ENCODE measurements around the gene CHMP3. TPM values are rescaled to one million over a fixed set of nuclear protein-coding genes. Genes with fewer than 3 reads are reported as not detected.

The CHMP3 gene
- total and polyA plus RNA-seq, 2 of the 13 experiments (the other 11 are each of a cell fraction or from before 2014, with no cell fraction given), result 64.1 to 114 TPM

GRCh38 chr2:86563650-86564061 is 413 bp upstream of the CHMP3 start (continued):
- TF ChIP-seq, protein P1, sequence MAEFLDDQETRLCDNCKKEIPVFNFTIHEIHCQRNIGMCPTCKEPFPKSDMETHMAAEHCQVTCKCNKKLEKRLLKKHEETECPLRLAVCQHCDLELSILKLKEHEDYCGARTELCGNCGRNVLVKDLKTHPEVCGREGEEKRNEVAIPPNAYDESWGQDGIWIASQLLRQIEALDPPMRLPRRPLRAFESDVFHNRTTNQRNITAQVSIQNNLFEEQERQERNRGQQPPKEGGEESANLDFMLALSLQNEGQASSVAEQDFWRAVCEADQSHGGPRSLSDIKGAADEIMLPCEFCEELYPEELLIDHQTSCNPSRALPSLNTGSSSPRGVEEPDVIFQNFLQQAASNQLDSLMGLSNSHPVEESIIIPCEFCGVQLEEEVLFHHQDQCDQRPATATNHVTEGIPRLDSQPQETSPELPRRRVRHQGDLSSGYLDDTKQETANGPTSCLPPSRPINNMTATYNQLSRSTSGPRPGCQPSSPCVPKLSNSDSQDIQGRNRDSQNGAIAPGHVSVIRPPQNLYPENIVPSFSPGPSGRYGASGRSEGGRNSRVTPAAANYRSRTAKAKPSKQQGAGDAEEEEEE (CRISPR knock-in tag; IDR thresholded peaks at IDR 0.05; ENCODE audit: borderline replicate concordance), result peak; percentile 71; the same call in 1 of the 2 replicates
- TF ChIP-seq ZUFSP (CRISPR knock-in tag; IDR thresholded peaks at IDR 0.05; ENCODE audit: borderline replicate concordance), result no peak
- no peak for TF ChIP-seq AGO2 (optimal IDR thresholded peaks at IDR 0.05; ENCODE audit: low read depth, low read length)
- peak; percentile 7; the same call in 1 of the 2 replicates for TF ChIP-seq ZNF879 (CRISPR knock-in tag; IDR thresholded peaks at IDR 0.05)
- TF ChIP-seq ZBTB20 (CRISPR knock-in tag; IDR thresholded peaks at IDR 0.05; ENCODE audit: borderline replicate concordance, low read depth), result 0 out of 2 replicates have a peak, but pooled peaks have one; percentile 27
- TF ChIP-seq FOXJ3 (CRISPR knock-in tag; IDR thresholded peaks at IDR 0.05; ENCODE audit: borderline replicate concordance), result 0 out of 2 replicates have a peak, but pooled peaks have one; percentile 3
- TF ChIP-seq ZNF777 (CRISPR knock-in tag; IDR thresholded peaks at IDR 0.05), result no peak
- TF ChIP-seq, protein P2, sequence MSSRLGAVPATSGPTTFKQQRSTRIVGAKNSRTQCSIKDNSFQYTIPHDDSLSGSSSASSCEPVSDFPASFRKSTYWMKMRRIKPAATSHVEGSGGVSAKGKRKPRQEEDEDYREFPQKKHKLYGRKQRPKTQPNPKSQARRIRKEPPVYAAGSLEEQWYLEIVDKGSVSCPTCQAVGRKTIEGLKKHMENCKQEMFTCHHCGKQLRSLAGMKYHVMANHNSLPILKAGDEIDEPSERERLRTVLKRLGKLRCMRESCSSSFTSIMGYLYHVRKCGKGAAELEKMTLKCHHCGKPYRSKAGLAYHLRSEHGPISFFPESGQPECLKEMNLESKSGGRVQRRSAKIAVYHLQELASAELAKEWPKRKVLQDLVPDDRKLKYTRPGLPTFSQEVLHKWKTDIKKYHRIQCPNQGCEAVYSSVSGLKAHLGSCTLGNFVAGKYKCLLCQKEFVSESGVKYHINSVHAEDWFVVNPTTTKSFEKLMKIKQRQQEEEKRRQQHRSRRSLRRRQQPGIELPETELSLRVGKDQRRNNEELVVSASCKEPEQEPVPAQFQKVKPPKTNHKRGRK (CRISPR knock-in tag; IDR thresholded peaks at IDR 0.05), result 0 out of 2 replicates have a peak, but pooled peaks have one; percentile 70
- TF ChIP-seq ZNF407 (CRISPR knock-in tag; IDR thresholded peaks at IDR 0.05; ENCODE audit: not compliant biosample characterization), result peak; percentile 9
- 0 out of 2 replicates have a peak, but pooled peaks have one; percentile 70 for TF ChIP-seq ZBTB38 (CRISPR knock-in tag; IDR thresholded peaks at IDR 0.05)
- TF ChIP-seq IKZF5 (CRISPR knock-in tag; IDR thresholded peaks at IDR 0.05), result no peak
- TF ChIP-seq ZNF652 (CRISPR knock-in tag; IDR thresholded peaks at IDR 0.05; ENCODE audit: borderline replicate concordance, low read depth), result no peak
- TF ChIP-seq, protein P3, sequence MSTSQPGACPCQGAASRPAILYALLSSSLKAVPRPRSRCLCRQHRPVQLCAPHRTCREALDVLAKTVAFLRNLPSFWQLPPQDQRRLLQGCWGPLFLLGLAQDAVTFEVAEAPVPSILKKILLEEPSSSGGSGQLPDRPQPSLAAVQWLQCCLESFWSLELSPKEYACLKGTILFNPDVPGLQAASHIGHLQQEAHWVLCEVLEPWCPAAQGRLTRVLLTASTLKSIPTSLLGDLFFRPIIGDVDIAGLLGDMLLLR (CRISPR knock-in tag; IDR thresholded peaks at IDR 0.05), result 0 out of 2 replicates have a peak, but pooled peaks have one; percentile 54

Measured in HepG2 (cell line).